GM12878 (cell line): ENCODE results near the gene BRSK2. TPM values are rescaled to one million over a fixed set of nuclear protein-coding genes. Genes with fewer than 3 reads are reported as not detected.

Experiments
- ATAC-seq: fragments of 200-7000 bp; cut with Tn5 transposase; 3 replicates; pipeline ENCODE4 v1.9.1; 2020; ENCODE audit warnings: mild to moderate bottlenecking, moderate library complexity
- BruUV-seq: library from RNA; stranded (reverse); fragments of 400-500 nt; replicated peaks from 2 replicates; lab custom pipeline; 2021; lab: Mats Ljungman, UMichigan
- CTCF ChIA-PET: fragments of 300-600 bp; sonication (Branson Sonifier 250); formaldehyde crosslinking; extraction: SDS; loops from one replicate; lab custom pipeline; 2021; ENCODE audit warnings: inconsistent platforms; lab: Yijun Ruan, JAX
- POLR2A ChIA-PET: fragments of 350-600 bp; formaldehyde crosslinking; extraction: SDS; loops from one replicate; lab custom pipeline; 2021; ENCODE audit warnings: inconsistent platforms; lab: Charles Lee
- RAD21 ChIA-PET: fragments of 300-600 bp; sonication (Branson Sonifier 250); formaldehyde crosslinking; loops from one replicate; lab custom pipeline; 2023; ENCODE audit warnings: antibody characterized with exemption; ENCODE audit not compliant: unreplicated experiment; lab: Charles Lee
- SMC1A ChIA-PET: fragments of 300-600 bp; sonication (Branson Sonifier 250); formaldehyde crosslinking; loops from one replicate; lab custom pipeline; 2023; ENCODE audit not compliant: unreplicated experiment, uncharacterized antibody; lab: Charles Lee
- DNase-seq: peaks from one replicate; pipeline ENCODE4 v3.0.0-alpha.2; 2011; ENCODE audit warnings: low read depth, low spot score
- FAIRE-seq: peaks from 3 replicates; lab custom pipeline; 2011; peaks lifted over from hg19 to GRCh38; lab: Jason Lieb, UNC
- H2AFZ ChIP-seq: 2 replicates; pipeline ENCODE4 v1.6.0; 2011; ENCODE audit warnings: low read depth, low read length, control low read depth; ENCODE audit not compliant: control insufficient read depth
- H3K27ac ChIP-seq: 2 replicates; pipeline ENCODE4 v1.5.1; 2011; ENCODE audit warnings: control low read depth; ENCODE audit not compliant: control insufficient read depth, insufficient read depth
- H3K27me3 ChIP-seq, 2 experiments: replicated peaks in 1 of 2; 2 replicates each; pipeline versions ENCODE4 v1.6.0 to v1.6.1; 2011; ENCODE audit warnings: low read length in 1 of 2; ENCODE audit not compliant: control insufficient read depth in 2 of 2, insufficient read depth in 2 of 2
- H3K36me3 ChIP-seq, 2 experiments: 2 replicates each; pipeline ENCODE4 v1.5.1; 2011; ENCODE audit warnings: low read length in 1 of 2; ENCODE audit not compliant: control insufficient read depth in 2 of 2, insufficient read depth in 2 of 2
- H3K4me1 ChIP-seq: 2 replicates; pipeline ENCODE4 v1.6.1; 2011; ENCODE audit warnings: mild to moderate bottlenecking, low read length, moderate library complexity, mixed read lengths; ENCODE audit not compliant: control insufficient read depth, insufficient read depth
- H3K4me2 ChIP-seq: 2 replicates; pipeline ENCODE4 v1.6.0; 2011; ENCODE audit warnings: control low read depth; ENCODE audit not compliant: control insufficient read depth, insufficient read depth
- H3K4me3 ChIP-seq: fragments of 200-600 bp; sonication (generic); 2 replicates; pipeline ENCODE4 v1.5.1; 2016
- H3K79me2 ChIP-seq: 2 replicates; pipeline ENCODE4 v1.6.0; 2011; ENCODE audit warnings: low read length; ENCODE audit not compliant: control insufficient read depth, insufficient read depth
- H3K9ac ChIP-seq: 2 replicates; pipeline ENCODE4 v1.8.0; 2011; ENCODE audit warnings: low read length, control low read depth, mixed read lengths; ENCODE audit not compliant: control insufficient read depth, insufficient read depth
- H3K9me3 ChIP-seq: replicated peaks from 3 replicates; pipeline ENCODE4 v1.5.1; 2011; ENCODE audit warnings: mild to moderate bottlenecking, low read length; ENCODE audit not compliant: control insufficient read depth, insufficient read depth
- H4K20me1 ChIP-seq: 2 replicates; pipeline ENCODE4 v1.6.0; 2011; ENCODE audit not compliant: control insufficient read depth, insufficient read depth
- CTCF ChIP-seq, 3 experiments: IDR thresholded peaks in 2 of 3; conservative IDR thresholded peaks in 1 of 3; 2 replicates each; pipeline ENCODE4 v1.5.1; 2011; ENCODE audit warnings: low read depth in 3 of 3, low read length in 3 of 3, mild to moderate bottlenecking in 3 of 3, control low read depth in 2 of 3, moderate library complexity in 2 of 3, inconsistent platforms in 1 of 3, mixed read lengths in 1 of 3; ENCODE audit not compliant: control insufficient read depth in 2 of 3, insufficient read depth in 1 of 3; ENCODE audit errors: extremely low read depth in 1 of 3
- EP300 ChIP-seq, 2 experiments: fragments of 150-350 bp in 1 of 2; IDR thresholded peaks; 2 replicates each; pipeline ENCODE4 v1.6.1; 2011 to 2012; ENCODE audit warnings: low read depth in 2 of 2, low read length in 2 of 2, borderline replicate concordance in 1 of 2, improper control_type of control experiment in 1 of 2, inconsistent platforms in 1 of 2; ENCODE audit not compliant: control insufficient read depth in 1 of 2
- ESRRA ChIP-seq: IDR thresholded peaks from 2 replicates; pipeline ENCODE4 v1.6.1; 2012; ENCODE audit warnings: mild to moderate bottlenecking, low read length, improper control_type of control experiment
- EZH2 ChIP-seq: IDR thresholded peaks from 2 replicates; pipeline ENCODE4 v1.6.1; 2012; ENCODE audit warnings: low read depth, mild to moderate bottlenecking, control low read depth, inconsistent platforms, low read length, borderline replicate concordance; ENCODE audit not compliant: control insufficient read depth
- MLLT1 ChIP-seq: fragments of 450-650 bp; IDR thresholded peaks from 2 replicates; pipeline ENCODE4 v1.6.1; 2016; ENCODE audit warnings: mild to moderate bottlenecking
- NFIC ChIP-seq: IDR thresholded peaks from 2 replicates; pipeline ENCODE4 v1.6.1; 2012; ENCODE audit warnings: low read depth, mild to moderate bottlenecking, inconsistent platforms, low read length, moderate library complexity
- POLR2A ChIP-seq: IDR thresholded peaks from 2 replicates; pipeline ENCODE4 v1.6.1; 2011; ENCODE audit warnings: low read depth, mild to moderate bottlenecking, low read length
- POLR2AphosphoS5 ChIP-seq: IDR thresholded peaks from 2 replicates; pipeline ENCODE4 v1.6.1; 2011; ENCODE audit warnings: mild to moderate bottlenecking, low read length, inconsistent platforms
- RBBP5 ChIP-seq: fragments of 200-600 bp; sonication (generic); conservative IDR thresholded peaks from 2 replicates; pipeline ENCODE4 v1.6.1; 2016
- RFX5 ChIP-seq: IDR thresholded peaks from 2 replicates; pipeline ENCODE4 v1.6.1; 2011; ENCODE audit warnings: low read depth, low read length, improper control_type of control experiment
- ZNF207 ChIP-seq: fragments of 450-650 bp; IDR thresholded peaks from 2 replicates; pipeline ENCODE4 v1.6.1; 2014; ENCODE audit warnings: antibody characterized with exemption, mild to moderate bottlenecking, borderline replicate concordance
- ZNF217 ChIP-seq: fragments of 450-650 bp; IDR thresholded peaks from 2 replicates; pipeline ENCODE4 v1.6.1; 2017; ENCODE audit warnings: antibody characterized with exemption, mild to moderate bottlenecking
- WGBS: methylation state at CpG from one replicate; pipeline ENCODE4 v1.1.6; 2016; ENCODE audit warnings: low lambda C conversion rate; ENCODE audit not compliant: insufficient replicate concordance, insufficient coverage; ENCODE audit errors: missing lambda C conversion rate; 5-methylcytosine and 5-hydroxymethylcytosine counted together
- in situ Hi-C: fragments of 300-500 bp; cut with MboI; formaldehyde crosslinking; loops from 9 replicates; pipeline ENCODE4 v1.14.3; 2018; ENCODE audit warnings: mixed read lengths
- intact Hi-C: fragments of 100-400 bp; cut with micrococcal nuclease; formaldehyde crosslinking; loops from one replicate; pipeline ENCODE4 v1.14.2; 2022; ENCODE audit not compliant: unreplicated experiment
- polyA plus RNA-seq, 11 experiments: library from polyadenylated mRNA; depleted of rRNA in 4 of 11; unstranded in 6 of 11; stranded (reverse) in 5 of 11; fragments of >200 nt; fragmentation: Nextera tagmentation in 4 of 11; fragmentation: Illumina TruSeq in 1 of 11; extraction: Ambion mirVana in 4 of 11; extraction: Trizol in 1 of 11; gene quantifications; 1 replicate in 1 of 11; 2 replicates in 10 of 11; pipeline versions ENCODE4 v1.2.1 to v1.2.3, GENCODE V29; 2011 to 2016; ENCODE audit warnings: inconsistent platforms in 2 of 11, missing spikeins in 2 of 11, low read depth in 1 of 11
- total RNA-seq, 4 experiments: library from RNA; depleted of rRNA in 3 of 4; stranded (reverse); fragments of >200 nt in 3 of 4; fragmentation: Illumina TruSeq in 1 of 4; extraction: Trizol in 1 of 4; gene quantifications; 2 replicates each; pipeline versions ENCODE4 v1.2.1 to v1.2.3, GENCODE V29; 2013 to 2021
- TF ChIP-seq, protein P1 (sequence below): fragments of 450-650 bp; IDR thresholded peaks from 2 replicates; pipeline ENCODE4 v1.6.1; 2017; ENCODE audit warnings: low read depth, mild to moderate bottlenecking, moderate library complexity
- TF ChIP-seq, protein P2 (sequence below): IDR thresholded peaks from 2 replicates; pipeline ENCODE4 v1.6.1; 2011; ENCODE audit warnings: low read depth, mild to moderate bottlenecking, low read length, moderate library complexity, borderline replicate concordance; ENCODE audit errors: extremely low read depth
- TF ChIP-seq, protein P3 (sequence below): fragments of 450-650 bp; IDR thresholded peaks from 2 replicates; pipeline ENCODE4 v1.6.1; 2017; ENCODE audit warnings: borderline replicate concordance

The BRSK2 gene
- total and polyA plus RNA-seq, 10 of the 15 experiments (the other 5 are each of a cell fraction or from before 2014, with no cell fraction given) = 0.13 TPM; not detected in 9

DNA sequence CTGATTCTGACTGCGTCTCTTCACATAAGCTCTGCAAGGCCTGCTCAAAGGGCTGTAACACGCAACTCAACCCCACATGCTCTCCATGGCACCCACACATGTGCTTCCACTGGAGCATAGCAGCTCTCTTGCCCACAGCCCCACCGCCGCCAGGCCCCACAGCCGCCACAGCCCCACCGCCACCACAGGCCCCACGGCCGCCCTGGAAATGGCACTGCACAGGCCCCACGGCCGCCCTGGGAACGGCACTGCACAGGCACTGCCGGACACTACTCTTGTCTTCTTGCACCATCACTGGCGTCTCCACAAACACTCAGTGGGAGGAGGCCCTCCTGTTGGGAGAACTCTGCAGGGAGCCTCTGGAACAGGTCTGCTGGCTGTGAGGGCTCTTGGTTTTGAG is 88.3 kb downstream of the BRSK2 start:
- no peak for FAIRE-seq
- ChIA-PET CTCF (no interaction called here), POLR2A (no interaction called here), SMC1A (no interaction called here), RAD21 (no interaction called here)
- Histone ChIP-seq H3K79me2 (no peaks in the 10 kb centered on the region), H3K4me2 (no peak overlapping the region), H3K4me1 (no peaks in the 10 kb centered on the region), H3K36me3 (peaks cover 0 to 13% of the 10 kb centered on the region in 2 experiments; a peak in 2 of 4 replicates), H3K9me3 (no peaks in the 10 kb centered on the region), H3K27me3 (no peaks in the 10 kb centered on the region), H3K9ac (no peak overlapping the region), H3K4me3 (no peak overlapping the region), H2AFZ (no peak overlapping the region), H3K27ac (no peak overlapping the region), H4K20me1 (no peaks in the 10 kb centered on the region)
- BruUV-seq = no TSS peak
- WGBS = 93% methylated on average over 13 of the region's 13 CpGs
- DNase-seq = no peak
- no peak for TF ChIP-seq RBBP5
- no peak for TF ChIP-seq ZNF207
- TF ChIP-seq RFX5 = no peak
- TF ChIP-seq MLLT1 = no peak
- no peak for TF ChIP-seq POLR2AphosphoS5
- no peak for TF ChIP-seq ESRRA
- TF ChIP-seq CTCF (IDR thresholded peaks at IDR 0.05 in 2 of 3, conservative IDR thresholded peaks at IDR 0.05 in 1 of 3; ENCODE audit: control insufficient read depth in 2 of 3, extremely low read depth in 1 of 3, insufficient read depth in 1 of 3, low read depth in 3 of 3, low read length in 3 of 3) = no peak
- TF ChIP-seq, protein P1, sequence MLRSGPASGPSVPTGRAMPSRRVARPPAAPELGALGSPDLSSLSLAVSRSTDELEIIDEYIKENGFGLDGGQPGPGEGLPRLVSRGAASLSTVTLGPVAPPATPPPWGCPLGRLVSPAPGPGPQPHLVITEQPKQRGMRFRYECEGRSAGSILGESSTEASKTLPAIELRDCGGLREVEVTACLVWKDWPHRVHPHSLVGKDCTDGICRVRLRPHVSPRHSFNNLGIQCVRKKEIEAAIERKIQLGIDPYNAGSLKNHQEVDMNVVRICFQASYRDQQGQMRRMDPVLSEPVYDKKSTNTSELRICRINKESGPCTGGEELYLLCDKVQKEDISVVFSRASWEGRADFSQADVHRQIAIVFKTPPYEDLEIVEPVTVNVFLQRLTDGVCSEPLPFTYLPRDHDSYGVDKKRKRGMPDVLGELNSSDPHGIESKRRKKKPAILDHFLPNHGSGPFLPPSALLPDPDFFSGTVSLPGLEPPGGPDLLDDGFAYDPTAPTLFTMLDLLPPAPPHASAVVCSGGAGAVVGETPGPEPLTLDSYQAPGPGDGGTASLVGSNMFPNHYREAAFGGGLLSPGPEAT = no peak
- no peak for TF ChIP-seq ZNF217
- no peak for TF ChIP-seq NFIC
- TF ChIP-seq EP300 (IDR thresholded peaks at IDR 0.05; ENCODE audit: borderline replicate concordance in 1 of 2, control insufficient read depth in 1 of 2, low read depth in 2 of 2, low read length in 2 of 2) = no peak
- no peak for TF ChIP-seq POLR2A
- no peak for TF ChIP-seq EZH2
- TF ChIP-seq, protein P2, sequence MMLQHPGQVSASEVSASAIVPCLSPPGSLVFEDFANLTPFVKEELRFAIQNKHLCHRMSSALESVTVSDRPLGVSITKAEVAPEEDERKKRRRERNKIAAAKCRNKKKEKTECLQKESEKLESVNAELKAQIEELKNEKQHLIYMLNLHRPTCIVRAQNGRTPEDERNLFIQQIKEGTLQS = no peak
- TF ChIP-seq, protein P3, sequence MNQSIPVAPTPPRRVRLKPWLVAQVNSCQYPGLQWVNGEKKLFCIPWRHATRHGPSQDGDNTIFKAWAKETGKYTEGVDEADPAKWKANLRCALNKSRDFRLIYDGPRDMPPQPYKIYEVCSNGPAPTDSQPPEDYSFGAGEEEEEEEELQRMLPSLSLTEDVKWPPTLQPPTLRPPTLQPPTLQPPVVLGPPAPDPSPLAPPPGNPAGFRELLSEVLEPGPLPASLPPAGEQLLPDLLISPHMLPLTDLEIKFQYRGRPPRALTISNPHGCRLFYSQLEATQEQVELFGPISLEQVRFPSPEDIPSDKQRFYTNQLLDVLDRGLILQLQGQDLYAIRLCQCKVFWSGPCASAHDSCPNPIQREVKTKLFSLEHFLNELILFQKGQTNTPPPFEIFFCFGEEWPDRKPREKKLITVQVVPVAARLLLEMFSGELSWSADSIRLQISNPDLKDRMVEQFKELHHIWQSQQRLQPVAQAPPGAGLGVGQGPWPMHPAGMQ = no peak
- in situ Hi-C loops (no loop called here), intact Hi-C loops (no loop called here)
- no peak for ATAC-seq
